ENCODE measurements around the gene PEA15.

PEA15 gene

GRCh38 chr1:160205242-160206035 is at the start of gene PEA15:
PEA15 (plus strand) TSS chr1:160205384; CDS start chr1:160211545, 6,161 bp downstream.
- DNase-seq (ENCODE audit: low read depth, low spot score), result peak; percentile 36

- DNase-seq (ENCODE audit: low read depth, low spot score), result no peak
These were observed 48.8 kb upstream of the PEA15 start for GRCh38 chr1:160156361-160156760.

- DNase-seq (ENCODE audit: low read depth, low spot score), result no peak
These were observed 48.0 kb upstream of the PEA15 start for GRCh38 chr1:160157174-160157573.

GRCh38 chr1:160158031-160158430 is 47.2 kb upstream of the PEA15 start:
- no peak for DNase-seq (ENCODE audit: low read depth, low spot score)

- DNase-seq (ENCODE audit: low read depth, low spot score), result no peak
These were observed 46.6 kb upstream of the PEA15 start for GRCh38 chr1:160158534-160158933.

- DNase-seq (ENCODE audit: low read depth, low spot score), result no peak
These were observed 45.3 kb upstream of the PEA15 start for GRCh38 chr1:160159846-160160245.

GRCh38 chr1:160161965-160162705 is 43.0 kb upstream of the PEA15 start:
- DNase-seq (ENCODE audit: low read depth, low spot score), result no peak

- no peak for DNase-seq (ENCODE audit: low read depth, low spot score)
These were observed 42.3 kb upstream of the PEA15 start for GRCh38 chr1:160162931-160163330.

GRCh38 chr1:160163615-160164014 is 41.6 kb upstream of the PEA15 start:
- DNase-seq (ENCODE audit: low read depth, low spot score), result no peak

- DNase-seq (ENCODE audit: low read depth, low spot score), result no peak
These were observed 41.1 kb upstream of the PEA15 start for GRCh38 chr1:160164121-160164520.

GRCh38 chr1:160166166-160166868 is 38.9 kb upstream of the PEA15 start:
- no peak for DNase-seq (ENCODE audit: low read depth, low spot score)

- DNase-seq (ENCODE audit: low read depth, low spot score), result no peak
These were observed 38.1 kb upstream of the PEA15 start for GRCh38 chr1:160167056-160167455.

- no peak for DNase-seq (ENCODE audit: low read depth, low spot score)
These were observed 37.6 kb upstream of the PEA15 start for GRCh38 chr1:160167580-160167979.

GRCh38 chr1:160168016-160168415 is 37.2 kb upstream of the PEA15 start:
- no peak for DNase-seq (ENCODE audit: low read depth, low spot score)

GRCh38 chr1:160168609-160169369 is 36.4 kb upstream of the PEA15 start:
- no peak for DNase-seq (ENCODE audit: low read depth, low spot score)

GRCh38 chr1:160169553-160170399 is 35.4 kb upstream of the PEA15 start:
- DNase-seq (ENCODE audit: low read depth, low spot score), result no peak

GRCh38 chr1:160171354-160171753 is 33.8 kb upstream of the PEA15 start:
- DNase-seq (ENCODE audit: low read depth, low spot score), result no peak

- DNase-seq (ENCODE audit: low read depth, low spot score), result no peak
These were observed 33.2 kb upstream of the PEA15 start for GRCh38 chr1:160171980-160172379.

- no peak for DNase-seq (ENCODE audit: low read depth, low spot score)
These were observed 28.0 kb upstream of the PEA15 start for GRCh38 chr1:160177231-160177630.

GRCh38 chr1:160177667-160178066 is 27.5 kb upstream of the PEA15 start:
- no peak for DNase-seq (ENCODE audit: low read depth, low spot score)

GRCh38 chr1:160178731-160179130 is 26.5 kb upstream of the PEA15 start:
- DNase-seq (ENCODE audit: low read depth, low spot score), result no peak

All from activated naive CD8-positive, alpha-beta T cell treated with anti-CD3 and anti-CD28 coated beads, Interleukin-2, amount 50 U/mL, for 16 hours (primary cell).